ENCODE measurements around the gene FAM174A. TPM values are rescaled to one million over a fixed set of nuclear protein-coding genes. Genes with fewer than 3 reads are reported as not detected.

Gene FAM174A
- total and polyA plus RNA-seq, 2 donors (not counting 3 experiments of a cell fraction or from before 2014, with no cell fraction given): 11.8 to 15.2 TPM

GRCh38 chr5:100537946-100538345, 2.8 kb downstream of the FAM174A start:
- H4K20me1 ChIP-seq (replicated peaks; ENCODE audit: control insufficient read depth, extremely low read depth, insufficient read depth, low read length): no peaks in the 10 kb centered on the region
- intact Hi-C loops (cut with micrococcal nuclease) (no loop called here), dilution Hi-C loops (cut with MboI; ENCODE audit: extremely low pct_ligation_motif_present, low sequenced_read_pairs) (no loop called here)
- H3K9ac ChIP-seq (replicated peaks; ENCODE audit: extremely low read depth, insufficient read depth, low read length): no peak overlapping the region
- no peak for FAIRE-seq
- peaks cover 5% of the 10 kb centered on the region for H3K79me2 ChIP-seq (ENCODE audit: control insufficient read depth, insufficient read depth, low read length)
- BruUV-seq (replicated peaks): no TSS peak
- no peak for DNase-seq (ENCODE audit: low read depth, low spot score)
- H3K36me3 ChIP-seq (ENCODE audit: control insufficient read depth in 2 of 2, extremely low read depth in 1 of 2, insufficient read depth in 2 of 2, low read length in 2 of 2): no peaks in the 10 kb centered on the region
- no peak overlapping the region for H2AFZ ChIP-seq (ENCODE audit: low read depth, low read length)
- no peaks in the 10 kb centered on the region for H3K9me3 ChIP-seq (replicated peaks; ENCODE audit: control insufficient read depth, insufficient read depth, low read length)
- no peak overlapping the region for H3K27ac ChIP-seq (ENCODE audit: insufficient read depth, low read depth, low read length)
- POLR2A ChIA-PET: no interaction called here
- H3K4me3 ChIP-seq (replicated peaks in 1 of 3; ENCODE audit: insufficient read depth in 1 of 3, low read depth in 1 of 3, low read length in 3 of 3): no peak overlapping the region
- no peak overlapping the region for H3K4me2 ChIP-seq (ENCODE audit: insufficient read depth, low read length)
- TF ChIP-seq CTCF (IDR thresholded peaks at IDR 0.05; ENCODE audit: extremely low read depth in 1 of 2, insufficient read depth in 1 of 2, low read depth in 1 of 2, low read length in 2 of 2): no peak
- no peak for TF ChIP-seq MAX (IDR thresholded peaks at IDR 0.05; ENCODE audit: insufficient read depth, insufficient read length)
- TF ChIP-seq POLR2AphosphoS5 (IDR thresholded peaks at IDR 0.05; ENCODE audit: insufficient read depth, low read depth, low read length): no peak
- no peak for TF ChIP-seq POLR2A (IDR thresholded peaks at IDR 0.05; ENCODE audit: low read depth, low read length)
- TF ChIP-seq EZH2 (IDR thresholded peaks at IDR 0.05; ENCODE audit: borderline replicate concordance, low read depth, low read length, severe bottlenecking): no peak
- TF ChIP-seq JUN (IDR thresholded peaks at IDR 0.05; ENCODE audit: borderline replicate concordance, insufficient read depth, insufficient read length, low read depth): no peak
- no peak for TF ChIP-seq MYC (IDR thresholded peaks at IDR 0.05; ENCODE audit: low read depth, low read length)
- TF ChIP-seq FOS (IDR thresholded peaks at IDR 0.05; ENCODE audit: borderline replicate concordance, insufficient read depth, low read length): no peak
- no peak for TF ChIP-seq GATA2 (IDR thresholded peaks at IDR 0.05; ENCODE audit: insufficient read depth, insufficient read length, low read depth, low read length)
- no peaks in the 10 kb centered on the region for H3K27me3 ChIP-seq (ENCODE audit: control insufficient read depth in 2 of 2, insufficient read depth in 2 of 2, low read length in 2 of 2)
- CTCF ChIA-PET: no interaction called here
- H3K4me1 ChIP-seq (ENCODE audit: control insufficient read depth, extremely low read depth, insufficient read depth, low read length): peaks cover 7% of the 10 kb centered on the region
- H3K9me1 ChIP-seq (replicated peaks; ENCODE audit: control insufficient read depth, extremely low read depth, insufficient read depth, low read length): no peaks in the 10 kb centered on the region
